ENCODE data around the gene GUF1.

Gene GUF1, protein sequence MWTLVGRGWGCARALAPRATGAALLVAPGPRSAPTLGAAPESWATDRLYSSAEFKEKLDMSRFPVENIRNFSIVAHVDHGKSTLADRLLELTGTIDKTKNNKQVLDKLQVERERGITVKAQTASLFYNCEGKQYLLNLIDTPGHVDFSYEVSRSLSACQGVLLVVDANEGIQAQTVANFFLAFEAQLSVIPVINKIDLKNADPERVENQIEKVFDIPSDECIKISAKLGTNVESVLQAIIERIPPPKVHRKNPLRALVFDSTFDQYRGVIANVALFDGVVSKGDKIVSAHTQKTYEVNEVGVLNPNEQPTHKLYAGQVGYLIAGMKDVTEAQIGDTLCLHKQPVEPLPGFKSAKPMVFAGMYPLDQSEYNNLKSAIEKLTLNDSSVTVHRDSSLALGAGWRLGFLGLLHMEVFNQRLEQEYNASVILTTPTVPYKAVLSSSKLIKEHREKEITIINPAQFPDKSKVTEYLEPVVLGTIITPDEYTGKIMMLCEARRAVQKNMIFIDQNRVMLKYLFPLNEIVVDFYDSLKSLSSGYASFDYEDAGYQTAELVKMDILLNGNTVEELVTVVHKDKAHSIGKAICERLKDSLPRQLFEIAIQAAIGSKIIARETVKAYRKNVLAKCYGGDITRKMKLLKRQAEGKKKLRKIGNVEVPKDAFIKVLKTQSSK

GRCh38 chr4:44678094-44679041 is at the start of gene GUF1:
Gene GUF1, plus strand, starts transcription at chr4:44678420. Its CDS starts 203 bp downstream, at chr4:44678623.
- DNase-seq (ENCODE audit: low spot score) = peak; percentile 94

- no peak for DNase-seq (ENCODE audit: low spot score)
These were observed 48.8 kb upstream of the GUF1 start for GRCh38 chr4:44629280-44629866.

DNA sequence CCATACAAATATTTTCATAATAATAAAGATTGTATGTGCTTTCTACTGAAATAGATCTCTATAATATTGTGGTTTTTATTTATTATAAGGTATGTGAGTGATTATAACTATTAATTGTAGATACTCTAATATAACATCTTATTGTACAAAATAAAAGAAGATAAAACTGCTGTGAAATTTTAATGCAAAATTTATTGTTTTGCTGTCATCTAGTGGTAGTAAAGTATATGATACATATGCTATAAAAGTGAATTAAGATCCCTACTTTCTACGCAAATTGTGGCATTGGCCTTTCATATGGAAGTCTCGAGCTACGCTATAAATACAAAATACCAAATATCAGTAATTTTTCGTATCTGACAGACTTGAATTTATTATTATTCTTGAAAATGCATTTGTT is 46.1 kb upstream of the GUF1 start:
- no peak for DNase-seq (ENCODE audit: low spot score)

GRCh38 chr4:44632733-44633132 is 45.5 kb upstream of the GUF1 start:
- no peak for DNase-seq (ENCODE audit: low spot score)

GRCh38 chr4:44638091-44638490 is 40.1 kb upstream of the GUF1 start:
- no peak for DNase-seq (ENCODE audit: low spot score)

GRCh38 chr4:44646151-44646550 is 32.1 kb upstream of the GUF1 start:
- DNase-seq (ENCODE audit: low spot score) = no peak

DNA sequence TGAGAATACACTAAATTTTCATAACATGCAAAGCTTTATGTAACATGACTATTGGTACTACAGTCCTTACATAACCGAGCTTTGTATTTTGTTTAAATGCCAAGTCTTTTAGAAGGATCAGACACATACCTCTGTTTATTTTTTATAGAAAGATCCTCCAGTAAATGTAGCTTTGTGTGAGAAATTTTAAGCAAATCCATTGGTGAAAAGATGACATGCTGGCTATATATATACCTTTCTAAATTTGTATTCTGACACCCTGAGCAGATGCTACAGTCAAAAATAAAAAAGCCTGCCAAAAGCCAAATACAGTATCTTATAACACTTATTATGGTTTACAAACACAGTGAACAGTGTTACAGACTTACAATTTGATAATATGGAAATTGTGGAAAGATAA is 26.8 kb upstream of the GUF1 start, which contains the start of gene YIPF7:
Gene YIPF7 (minus strand): TSS at position 201 of the 400 bp plus-strand sequence. CDS start 1,525 bp downstream, outside the sequence.
- DNase-seq (ENCODE audit: low spot score) = no peak

GRCh38 chr4:44652002-44652401 is 26.2 kb upstream of the GUF1 start:
- DNase-seq (ENCODE audit: low spot score) = no peak

- no peak for DNase-seq (ENCODE audit: low spot score)
These were observed 17.8 kb upstream of the GUF1 start for GRCh38 chr4:44660396-44660795.

DNA sequence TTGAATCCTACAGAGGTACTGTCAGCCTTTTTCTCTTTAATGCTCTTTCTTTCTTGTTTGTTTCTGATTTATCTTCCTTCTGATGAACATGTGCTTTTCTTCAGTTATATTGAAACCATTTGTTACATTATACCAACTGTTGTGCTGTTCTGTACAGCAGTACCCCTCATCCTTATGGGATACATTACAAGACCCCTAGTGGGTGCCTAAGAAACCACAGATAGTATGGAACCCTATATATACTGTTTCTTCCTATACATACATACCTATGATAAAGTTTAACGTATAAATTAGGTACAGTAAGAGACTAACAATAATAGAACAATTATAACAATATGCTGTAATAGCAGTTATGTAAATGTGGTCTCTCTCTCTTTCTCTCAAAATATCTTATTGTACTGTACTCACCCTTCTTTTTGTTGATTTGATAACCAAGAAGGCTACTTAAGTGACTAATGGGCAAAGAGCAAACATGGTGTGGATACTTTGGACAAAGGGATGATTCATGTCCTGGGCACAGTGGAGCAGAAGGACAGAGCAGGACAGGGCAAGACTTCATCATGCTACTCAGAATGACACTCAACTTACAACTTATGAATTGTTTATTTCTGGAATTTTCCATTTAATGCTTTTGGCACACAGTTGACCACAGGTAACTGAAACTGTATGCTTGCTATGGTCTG is 16.1 kb upstream of the GUF1 start:
- DNase-seq (ENCODE audit: low spot score) = no peak

- no peak for DNase-seq (ENCODE audit: low spot score)
These were observed 15.6 kb upstream of the GUF1 start for GRCh38 chr4:44662623-44663005.

DNA sequence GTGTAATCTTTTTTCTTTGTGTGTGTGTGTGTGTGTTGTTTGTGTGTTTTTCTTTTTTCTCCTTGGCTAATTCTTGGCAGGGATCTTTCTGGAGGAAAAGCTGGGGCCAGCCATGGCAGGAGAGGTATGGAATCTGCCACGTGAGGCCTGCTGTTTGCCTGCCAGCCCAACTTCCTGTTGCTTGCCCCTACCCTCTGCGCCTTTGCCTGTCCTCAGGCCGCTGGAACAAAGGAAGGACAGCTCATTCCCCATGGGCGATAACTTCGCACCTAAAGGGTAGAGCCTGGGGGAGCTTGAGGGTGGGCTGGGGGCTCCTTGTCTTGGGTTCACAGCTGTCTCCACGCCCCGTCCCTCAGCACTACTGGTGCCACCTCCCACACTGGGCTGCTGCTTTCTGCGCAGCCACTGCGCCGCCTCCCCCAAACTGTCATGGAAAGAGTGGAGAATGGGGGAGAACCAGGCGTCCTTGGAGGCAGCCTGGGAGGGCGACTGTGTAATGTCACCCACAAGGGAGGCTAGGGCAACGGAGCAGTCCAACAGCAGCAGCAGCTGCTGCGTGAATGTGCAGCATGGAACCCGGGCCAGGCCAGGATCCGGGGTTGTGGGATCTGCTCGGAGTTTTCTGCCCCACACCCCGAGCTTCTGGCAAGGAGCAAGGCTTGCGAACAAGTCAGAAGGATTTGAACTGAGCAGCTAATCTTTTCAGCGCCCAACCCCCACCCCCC is 14.5 kb upstream of the GUF1 start:
- DNase-seq (ENCODE audit: low spot score) = no peak

DNA sequence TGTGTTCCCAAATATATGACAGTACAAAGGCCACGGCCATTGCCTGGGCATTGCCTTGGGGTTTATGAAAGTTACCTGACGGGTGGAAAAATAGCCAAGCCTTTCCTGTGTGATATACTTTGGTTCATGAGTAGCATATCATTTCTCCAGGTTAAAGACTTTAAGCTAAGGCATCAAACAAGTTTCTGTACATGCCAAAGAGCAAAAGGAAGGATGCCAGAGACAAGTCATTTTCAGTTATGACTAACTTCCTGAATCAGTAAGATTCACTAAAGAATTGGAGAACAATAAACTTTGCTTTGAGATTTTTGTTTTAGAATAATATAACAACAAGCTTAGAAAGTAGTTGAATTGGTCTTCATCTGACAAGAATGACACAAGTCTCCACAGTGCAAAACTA is 9.7 kb upstream of the GUF1 start:
- no peak for DNase-seq (ENCODE audit: low spot score)

GRCh38 chr4:44670506-44671199 is 7.6 kb upstream of the GUF1 start:
- no peak for DNase-seq (ENCODE audit: low spot score)

DNA sequence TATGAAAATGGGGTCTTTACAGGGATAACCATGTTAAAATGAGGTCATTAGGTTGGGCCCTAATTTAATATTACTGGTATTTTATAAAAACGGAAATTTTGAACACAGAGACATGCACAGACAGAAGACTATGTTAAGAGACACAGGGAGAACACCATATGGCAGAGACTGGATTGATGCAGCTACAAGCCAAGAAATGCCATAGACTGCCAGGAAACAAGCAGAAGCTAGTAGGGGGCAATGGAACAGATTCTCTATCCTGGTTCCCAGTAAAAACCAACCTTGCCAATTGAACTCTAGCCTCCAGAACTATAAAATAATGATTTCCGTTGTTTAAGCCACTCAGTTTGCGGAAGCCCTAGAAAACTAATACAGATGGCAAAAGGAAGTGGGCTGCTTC is 6.6 kb upstream of the GUF1 start:
- no peak for DNase-seq (ENCODE audit: low spot score)

DNA sequence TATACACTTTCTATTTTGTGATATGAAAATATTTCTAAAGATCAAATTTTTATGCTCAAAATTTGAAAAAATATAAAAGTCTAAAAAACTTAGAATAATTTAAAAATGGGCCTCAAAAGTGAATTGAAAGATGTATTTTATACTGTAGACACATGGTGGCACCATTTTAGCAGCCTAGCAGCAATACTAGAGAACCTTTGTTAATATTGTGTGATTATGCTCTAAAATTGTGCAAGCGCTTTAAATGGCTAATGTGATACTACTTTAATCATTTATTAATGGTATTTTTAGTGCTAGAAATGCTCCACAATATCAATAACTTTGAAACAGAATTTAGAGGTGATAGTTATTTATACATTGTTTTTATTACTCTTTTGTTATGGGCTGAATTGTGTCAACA is 3.7 kb upstream of the GUF1 start:
- DNase-seq (ENCODE audit: low spot score) = no peak

DNA sequence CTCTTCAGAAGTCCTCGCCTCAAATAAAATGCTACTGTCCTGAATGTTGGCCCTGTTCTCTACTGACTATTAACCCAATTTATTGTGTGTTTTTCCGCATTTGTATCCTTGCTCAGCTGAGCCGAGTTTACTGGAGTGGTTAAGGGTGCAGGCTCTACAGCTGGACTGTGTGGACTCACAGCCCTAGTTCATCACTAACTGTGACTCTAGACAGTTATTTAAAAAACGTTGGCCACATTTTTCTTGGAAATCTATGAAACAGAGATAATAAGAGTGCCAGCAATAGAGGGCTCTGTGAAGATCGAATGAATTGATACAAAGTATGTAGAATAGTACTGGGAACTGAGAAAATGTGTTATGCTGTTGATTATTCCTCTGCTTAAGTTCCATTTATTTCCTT is 2.9 kb upstream of the GUF1 start:
- no peak for DNase-seq (ENCODE audit: low spot score)

- DNase-seq (ENCODE audit: low spot score) = no peak
These were observed 840 bp downstream of the GUF1 start for GRCh38 chr4:44679060-44679459.

GRCh38 chr4:44684648-44685047 is 6.4 kb downstream of the GUF1 start:
- DNase-seq (ENCODE audit: low spot score) = no peak

DNA sequence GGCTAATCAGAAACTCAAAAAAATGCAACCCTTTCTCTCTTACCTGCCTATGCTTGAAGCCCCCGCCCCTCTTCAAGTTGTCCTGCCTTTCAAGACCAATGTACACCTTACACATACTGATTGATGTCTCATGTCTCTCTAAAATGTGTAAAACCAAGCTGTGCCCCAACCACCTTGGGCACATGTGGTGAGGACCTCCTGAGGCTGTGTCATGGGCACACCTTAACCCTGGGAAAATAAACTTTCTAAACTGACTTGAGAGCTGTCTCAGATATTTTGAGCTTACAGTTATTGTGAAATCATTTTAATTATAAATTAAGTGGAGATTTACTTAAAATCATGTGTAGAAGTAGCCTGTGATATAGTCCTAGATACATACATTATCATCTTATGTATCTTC is 22.2 kb downstream of the GUF1 start:
- no peak for DNase-seq (ENCODE audit: low spot score)

Data from left forelimb (tissue), 1 donor.